ENCODE measurements around the gene SHOC2. TPM values are rescaled to one million over a fixed set of nuclear protein-coding genes. Genes with fewer than 3 reads are reported as not detected.

The SHOC2 gene
- total and polyA plus RNA-seq, 2 of the 13 experiments (the other 11 are each of a cell fraction or from before 2014, with no cell fraction given): 8.6 to 25.5 TPM

DNA sequence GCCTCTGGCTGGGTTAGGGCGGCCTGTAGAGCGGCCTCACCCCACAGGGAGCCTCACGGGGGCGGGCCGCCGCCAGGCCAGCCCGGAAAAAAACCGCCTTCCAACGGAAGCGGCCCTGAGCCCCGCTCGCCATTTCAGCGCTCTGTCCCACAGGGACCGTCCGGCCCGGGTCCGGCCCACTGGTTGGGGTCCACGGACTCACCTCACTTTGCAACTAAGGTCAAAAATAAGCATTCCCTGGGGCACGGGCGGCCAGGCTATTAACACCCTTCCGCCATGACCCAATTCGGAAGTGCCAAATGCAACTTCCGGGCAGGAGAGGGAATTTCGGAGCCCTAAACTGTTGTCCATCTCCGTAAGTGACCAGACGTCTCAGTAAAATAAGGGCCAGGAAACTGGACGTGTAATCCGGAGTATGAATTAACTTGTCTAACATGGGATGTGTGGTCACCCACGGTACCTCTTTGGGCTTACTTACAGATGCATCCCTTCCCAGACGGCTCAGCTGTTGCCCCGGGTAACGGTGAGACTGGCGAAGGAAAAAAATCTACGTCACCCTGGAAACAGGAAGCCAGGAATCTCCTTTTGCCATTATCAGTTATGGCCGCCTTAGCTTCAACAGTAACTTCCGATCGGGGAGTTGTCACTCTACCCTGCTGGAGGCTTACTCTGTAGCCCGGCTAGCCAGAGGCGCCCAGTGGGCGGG lies 608 bp upstream of the SHOC2 start, which contains the start of gene BBIP1 (continued):
- TF ChIP-seq, protein P1, sequence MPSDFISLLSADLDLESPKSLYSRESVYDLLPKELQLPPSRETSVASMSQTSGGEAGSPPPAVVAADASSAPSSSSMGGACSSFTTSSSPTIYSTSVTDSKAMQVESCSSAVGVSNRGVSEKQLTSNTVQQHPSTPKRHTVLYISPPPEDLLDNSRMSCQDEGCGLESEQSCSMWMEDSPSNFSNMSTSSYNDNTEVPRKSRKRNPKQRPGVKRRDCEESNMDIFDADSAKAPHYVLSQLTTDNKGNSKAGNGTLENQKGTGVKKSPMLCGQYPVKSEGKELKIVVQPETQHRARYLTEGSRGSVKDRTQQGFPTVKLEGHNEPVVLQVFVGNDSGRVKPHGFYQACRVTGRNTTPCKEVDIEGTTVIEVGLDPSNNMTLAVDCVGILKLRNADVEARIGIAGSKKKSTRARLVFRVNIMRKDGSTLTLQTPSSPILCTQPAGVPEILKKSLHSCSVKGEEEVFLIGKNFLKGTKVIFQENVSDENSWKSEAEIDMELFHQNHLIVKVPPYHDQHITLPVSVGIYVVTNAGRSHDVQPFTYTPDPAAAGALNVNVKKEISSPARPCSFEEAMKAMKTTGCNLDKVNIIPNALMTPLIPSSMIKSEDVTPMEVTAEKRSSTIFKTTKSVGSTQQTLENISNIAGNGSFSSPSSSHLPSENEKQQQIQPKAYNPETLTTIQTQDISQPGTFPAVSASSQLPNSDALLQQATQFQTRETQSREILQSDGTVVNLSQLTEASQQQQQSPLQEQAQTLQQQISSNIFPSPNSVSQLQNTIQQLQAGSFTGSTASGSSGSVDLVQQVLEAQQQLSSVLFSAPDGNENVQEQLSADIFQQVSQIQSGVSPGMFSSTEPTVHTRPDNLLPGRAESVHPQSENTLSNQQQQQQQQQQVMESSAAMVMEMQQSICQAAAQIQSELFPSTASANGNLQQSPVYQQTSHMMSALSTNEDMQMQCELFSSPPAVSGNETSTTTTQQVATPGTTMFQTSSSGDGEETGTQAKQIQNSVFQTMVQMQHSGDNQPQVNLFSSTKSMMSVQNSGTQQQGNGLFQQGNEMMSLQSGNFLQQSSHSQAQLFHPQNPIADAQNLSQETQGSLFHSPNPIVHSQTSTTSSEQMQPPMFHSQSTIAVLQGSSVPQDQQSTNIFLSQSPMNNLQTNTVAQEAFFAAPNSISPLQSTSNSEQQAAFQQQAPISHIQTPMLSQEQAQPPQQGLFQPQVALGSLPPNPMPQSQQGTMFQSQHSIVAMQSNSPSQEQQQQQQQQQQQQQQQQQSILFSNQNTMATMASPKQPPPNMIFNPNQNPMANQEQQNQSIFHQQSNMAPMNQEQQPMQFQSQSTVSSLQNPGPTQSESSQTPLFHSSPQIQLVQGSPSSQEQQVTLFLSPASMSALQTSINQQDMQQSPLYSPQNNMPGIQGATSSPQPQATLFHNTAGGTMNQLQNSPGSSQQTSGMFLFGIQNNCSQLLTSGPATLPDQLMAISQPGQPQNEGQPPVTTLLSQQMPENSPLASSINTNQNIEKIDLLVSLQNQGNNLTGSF (CRISPR knock-in tag; IDR thresholded peaks at IDR 0.05): peak; percentile 81
- TF ChIP-seq ZNF879 (CRISPR knock-in tag; IDR thresholded peaks at IDR 0.05): no peak
- no peak for TF ChIP-seq ZSCAN20 (CRISPR knock-in tag; IDR thresholded peaks at IDR 0.05; ENCODE audit: borderline replicate concordance)
- TF ChIP-seq PITX1 (CRISPR knock-in tag; IDR thresholded peaks at IDR 0.05): no peak; the same call in 1 of the 2 replicates
- no peak for TF ChIP-seq SP1 (IDR thresholded peaks at IDR 0.05)
- peak; percentile 37 for TF ChIP-seq SP1 (CRISPR knock-in tag; IDR thresholded peaks at IDR 0.05)
- no peak for TF ChIP-seq SCMH1 (CRISPR knock-in tag; IDR thresholded peaks at IDR 0.05; ENCODE audit: borderline replicate concordance)
- TF ChIP-seq, protein P2, sequence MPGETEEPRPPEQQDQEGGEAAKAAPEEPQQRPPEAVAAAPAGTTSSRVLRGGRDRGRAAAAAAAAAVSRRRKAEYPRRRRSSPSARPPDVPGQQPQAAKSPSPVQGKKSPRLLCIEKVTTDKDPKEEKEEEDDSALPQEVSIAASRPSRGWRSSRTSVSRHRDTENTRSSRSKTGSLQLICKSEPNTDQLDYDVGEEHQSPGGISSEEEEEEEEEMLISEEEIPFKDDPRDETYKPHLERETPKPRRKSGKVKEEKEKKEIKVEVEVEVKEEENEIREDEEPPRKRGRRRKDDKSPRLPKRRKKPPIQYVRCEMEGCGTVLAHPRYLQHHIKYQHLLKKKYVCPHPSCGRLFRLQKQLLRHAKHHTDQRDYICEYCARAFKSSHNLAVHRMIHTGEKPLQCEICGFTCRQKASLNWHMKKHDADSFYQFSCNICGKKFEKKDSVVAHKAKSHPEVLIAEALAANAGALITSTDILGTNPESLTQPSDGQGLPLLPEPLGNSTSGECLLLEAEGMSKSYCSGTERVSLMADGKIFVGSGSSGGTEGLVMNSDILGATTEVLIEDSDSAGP (CRISPR knock-in tag; IDR thresholded peaks at IDR 0.05; ENCODE audit: borderline replicate concordance): peak; percentile 82; the same call in 1 of the 2 replicates
- TF ChIP-seq JUND (CRISPR knock-in tag; IDR thresholded peaks at IDR 0.05): peak; percentile 22; the same call in 1 of the 2 replicates
- TF ChIP-seq ZBTB40 (IDR thresholded peaks at IDR 0.05): peak; percentile 62
- peak; percentile 84 for TF ChIP-seq ZBTB40 (CRISPR knock-in tag; IDR thresholded peaks at IDR 0.05)
- peak; percentile 35; the same call in 1 of the 2 replicates for TF ChIP-seq BCL6 (CRISPR knock-in tag; IDR thresholded peaks at IDR 0.05)
